Measurements from ENCODE around the gene TCEAL8.
"Not testable (repeated sequence)": the region's sequence is repeated elsewhere in the genome, so short reads cannot be mapped to it uniquely, and the experiment has no call there.

The TCEAL8 gene

GRCh38 chrX:103250977-103251376, 4.0 kb downstream of the TCEAL8 start:
- Histone ChIP-seq H3K9ac (ENCODE audit: low read length) (no peak overlapping the region), H3K27ac (ENCODE audit: low read depth, low read length) (no peak overlapping the region), H3K36me3 (ENCODE audit: control insufficient read depth, insufficient read depth, low read length) (no peaks in the 10 kb centered on the region), H3K4me1 (ENCODE audit: control insufficient read depth, low read depth, low read length) (no peaks in the 10 kb centered on the region), H3K27me3 (ENCODE audit: insufficient read depth, low read length, poor library complexity) (no peaks in the 10 kb centered on the region), H4K5ac (ENCODE audit: low read length) (no peak overlapping the region), H3K4me2 (ENCODE audit: low read length) (no peak overlapping the region), H3K79me1 (ENCODE audit: low read length) (no peaks in the 10 kb centered on the region), H3K56ac (ENCODE audit: low read length) (peak overlapping the region; percentile 34), H3K18ac (ENCODE audit: low read length) (no peak overlapping the region), H3K23ac (ENCODE audit: low read length) (no peak overlapping the region), H4K8ac (ENCODE audit: low read depth, low read length) (no peak overlapping the region), H2BK120ac (ENCODE audit: low read depth, low read length) (no peak overlapping the region), H3K4ac (ENCODE audit: low read depth, low read length) (no peak overlapping the region), H3K4me3 (ENCODE audit: low read length) (no peak overlapping the region), H3K79me2 (ENCODE audit: control insufficient read depth, insufficient read depth, low read length) (peaks cover 5% of the 10 kb centered on the region), H2BK5ac (ENCODE audit: low read length) (no peak overlapping the region), H2BK15ac (replicated peaks; ENCODE audit: low read depth) (no peak overlapping the region), H2AK5ac (ENCODE audit: low read length) (no peak overlapping the region)
- WGBS (ENCODE audit: extremely low coverage, insufficient coverage, low lambda C conversion rate) = no CpG with 5 or more reads among the region's 5 CpGs
- DNase-seq = peak; percentile 83

GRCh38 chrX:103249805-103250204, 5.2 kb downstream of the TCEAL8 start:
- no peaks in the 10 kb centered on the region for H3K79me1 ChIP-seq (ENCODE audit: low read length)

GRCh38 chrX:103248553-103248952, 6.4 kb downstream of the TCEAL8 start:
- Histone ChIP-seq H4K5ac (ENCODE audit: low read length) (no peak overlapping the region), H3K4ac (ENCODE audit: low read depth, low read length) (no peak overlapping the region), H3K9ac (ENCODE audit: low read length) (no peak overlapping the region), H3K36me3 (ENCODE audit: control insufficient read depth, insufficient read depth, low read length) (no peaks in the 10 kb centered on the region), H3K27ac (ENCODE audit: low read depth, low read length) (no peak overlapping the region), H2BK15ac (replicated peaks; ENCODE audit: low read depth) (no peak overlapping the region), H2BK5ac (ENCODE audit: low read length) (no peak overlapping the region), H4K8ac (ENCODE audit: low read depth, low read length) (no peak overlapping the region), H3K27me3 (ENCODE audit: insufficient read depth, low read length, poor library complexity) (no peaks in the 10 kb centered on the region), H3K4me3 (ENCODE audit: low read length) (no peak overlapping the region), H3K23ac (ENCODE audit: low read length) (no peak overlapping the region), H3K79me2 (ENCODE audit: control insufficient read depth, insufficient read depth, low read length) (peaks cover 5% of the 10 kb centered on the region), H3K56ac (ENCODE audit: low read length) (no peak overlapping the region), H3K79me1 (ENCODE audit: low read length) (no peaks in the 10 kb centered on the region), H3K4me2 (ENCODE audit: low read length) (no peak overlapping the region), H3K4me1 (ENCODE audit: control insufficient read depth, low read depth, low read length) (no peaks in the 10 kb centered on the region), H2BK120ac (ENCODE audit: low read depth, low read length) (no peak overlapping the region), H2AK5ac (ENCODE audit: low read length) (no peak overlapping the region), H3K18ac (ENCODE audit: low read length) (no peak overlapping the region)
- no peak for DNase-seq

More at GRCh38 chrX:103249805-103250204, 5.2 kb downstream of the TCEAL8 start:
- Histone ChIP-seq H3K27ac (ENCODE audit: low read depth, low read length) (no peak overlapping the region), H3K23ac (ENCODE audit: low read length) (no peak overlapping the region), H3K79me2 (ENCODE audit: control insufficient read depth, insufficient read depth, low read length) (peaks cover 5% of the 10 kb centered on the region), H3K27me3 (ENCODE audit: insufficient read depth, low read length, poor library complexity) (no peaks in the 10 kb centered on the region), H3K4me1 (ENCODE audit: control insufficient read depth, low read depth, low read length) (no peaks in the 10 kb centered on the region), H3K9ac (ENCODE audit: low read length) (no peak overlapping the region), H4K5ac (ENCODE audit: low read length) (no peak overlapping the region), H2BK120ac (ENCODE audit: low read depth, low read length) (no peak overlapping the region), H3K18ac (ENCODE audit: low read length) (no peak overlapping the region), H3K4me2 (ENCODE audit: low read length) (no peak overlapping the region), H4K8ac (ENCODE audit: low read depth, low read length) (no peak overlapping the region), H3K56ac (ENCODE audit: low read length) (no peak overlapping the region), H2AK5ac (ENCODE audit: low read length) (no peak overlapping the region), H3K36me3 (ENCODE audit: control insufficient read depth, insufficient read depth, low read length) (no peaks in the 10 kb centered on the region), H3K4ac (ENCODE audit: low read depth, low read length) (no peak overlapping the region), H2BK15ac (replicated peaks; ENCODE audit: low read depth) (no peak overlapping the region), H3K4me3 (ENCODE audit: low read length) (no peak overlapping the region), H2BK5ac (ENCODE audit: low read length) (no peak overlapping the region)
- DNase-seq = no peak
- no CpG with 5 or more reads among the region's 1 CpG for WGBS (ENCODE audit: extremely low coverage, insufficient coverage, low lambda C conversion rate)

GRCh38 chrX:103240155-103240554, 14.8 kb downstream of the TCEAL8 start:
- no peaks in the 10 kb centered on the region for H3K79me1 ChIP-seq (ENCODE audit: low read length)
- H3K4me1 ChIP-seq (ENCODE audit: control insufficient read depth, low read depth, low read length) = no peaks in the 10 kb centered on the region
- no peak for DNase-seq
- H3K4me3 ChIP-seq (ENCODE audit: low read length) = no peak overlapping the region
- H3K4ac ChIP-seq (ENCODE audit: low read depth, low read length) = no peak overlapping the region
- no peak overlapping the region for H3K9ac ChIP-seq (ENCODE audit: low read length)
- H3K4me2 ChIP-seq (ENCODE audit: low read length) = no peak overlapping the region
- no peaks in the 10 kb centered on the region for H3K36me3 ChIP-seq (ENCODE audit: control insufficient read depth, insufficient read depth, low read length)
- H3K18ac ChIP-seq (ENCODE audit: low read length) = no peak overlapping the region
- no peak overlapping the region for H3K56ac ChIP-seq (ENCODE audit: low read length)
- no peak overlapping the region for H4K8ac ChIP-seq (ENCODE audit: low read depth, low read length)
- H3K27ac ChIP-seq (ENCODE audit: low read depth, low read length) = no peak overlapping the region
- H3K27me3 ChIP-seq (ENCODE audit: insufficient read depth, low read length, poor library complexity) = no peaks in the 10 kb centered on the region
- H3K79me2 ChIP-seq (ENCODE audit: control insufficient read depth, insufficient read depth, low read length) = no peaks in the 10 kb centered on the region
- no peak overlapping the region for H3K23ac ChIP-seq (ENCODE audit: low read length)
- no peak overlapping the region for H2AK5ac ChIP-seq (ENCODE audit: low read length)
- no peak overlapping the region for H2BK15ac ChIP-seq (replicated peaks; ENCODE audit: low read depth)
- no peak overlapping the region for H2BK120ac ChIP-seq (ENCODE audit: low read depth, low read length)
- H2BK5ac ChIP-seq (ENCODE audit: low read length) = no peak overlapping the region
- H4K5ac ChIP-seq (ENCODE audit: low read length) = no peak overlapping the region

- WGBS (ENCODE audit: extremely low coverage, insufficient coverage, low lambda C conversion rate) = no CpG with 5 or more reads among the region's 1 CpG
- Histone ChIP-seq H3K27me3 (ENCODE audit: insufficient read depth, low read length, poor library complexity) (no peaks in the 10 kb centered on the region), H2BK5ac (ENCODE audit: low read length) (no peak overlapping the region)
Observed at GRCh38 chrX:103236296-103236695, 18.7 kb downstream of the TCEAL8 start.

GRCh38 chrX:103235608-103236007, 19.3 kb downstream of the TCEAL8 start:
- H4K5ac ChIP-seq (ENCODE audit: low read length) = not testable (repeated sequence)

More at GRCh38 chrX:103236296-103236695, 18.7 kb downstream of the TCEAL8 start:
- DNase-seq = no peak
- Histone ChIP-seq H3K4me3 (ENCODE audit: low read length) (no peak overlapping the region), H4K5ac (ENCODE audit: low read length) (no peak overlapping the region), H3K36me3 (ENCODE audit: control insufficient read depth, insufficient read depth, low read length) (no peaks in the 10 kb centered on the region), H3K79me2 (ENCODE audit: control insufficient read depth, insufficient read depth, low read length) (no peaks in the 10 kb centered on the region), H4K8ac (ENCODE audit: low read depth, low read length) (no peak overlapping the region), H3K18ac (ENCODE audit: low read length) (no peak overlapping the region), H2BK120ac (ENCODE audit: low read depth, low read length) (no peak overlapping the region), H3K23ac (ENCODE audit: low read length) (no peak overlapping the region), H3K4me1 (ENCODE audit: control insufficient read depth, low read depth, low read length) (no peaks in the 10 kb centered on the region), H2AK5ac (ENCODE audit: low read length) (no peak overlapping the region), H3K56ac (ENCODE audit: low read length) (no peak overlapping the region), H3K9ac (ENCODE audit: low read length) (no peak overlapping the region), H2BK15ac (replicated peaks; ENCODE audit: low read depth) (no peak overlapping the region), H3K4me2 (ENCODE audit: low read length) (no peak overlapping the region), H3K27ac (ENCODE audit: low read depth, low read length) (no peak overlapping the region), H3K79me1 (ENCODE audit: low read length) (no peaks in the 10 kb centered on the region), H3K4ac (ENCODE audit: low read depth, low read length) (no peak overlapping the region)

More at GRCh38 chrX:103235608-103236007, 19.3 kb downstream of the TCEAL8 start:
- not testable (repeated sequence) for H3K4me3 ChIP-seq (ENCODE audit: low read length); H3K79me1 ChIP-seq (ENCODE audit: low read length); H3K36me3 ChIP-seq (ENCODE audit: control insufficient read depth, insufficient read depth, low read length); H4K8ac ChIP-seq (ENCODE audit: low read depth, low read length); H2AK5ac ChIP-seq (ENCODE audit: low read length); H2BK120ac ChIP-seq (ENCODE audit: low read depth, low read length); H3K23ac ChIP-seq (ENCODE audit: low read length); H3K56ac ChIP-seq (ENCODE audit: low read length); H3K27me3 ChIP-seq (ENCODE audit: insufficient read depth, low read length, poor library complexity); H3K4me1 ChIP-seq (ENCODE audit: control insufficient read depth, low read depth, low read length); H3K4me2 ChIP-seq (ENCODE audit: low read length); H3K27ac ChIP-seq (ENCODE audit: low read depth, low read length); H3K4ac ChIP-seq (ENCODE audit: low read depth, low read length); H3K9ac ChIP-seq (ENCODE audit: low read length); H3K18ac ChIP-seq (ENCODE audit: low read length); H2BK15ac ChIP-seq (replicated peaks; ENCODE audit: low read depth); H2BK5ac ChIP-seq (ENCODE audit: low read length); H3K79me2 ChIP-seq (ENCODE audit: control insufficient read depth, insufficient read depth, low read length)
- peak; percentile 62 for DNase-seq
- WGBS (ENCODE audit: extremely low coverage, insufficient coverage, low lambda C conversion rate) = no CpG with 5 or more reads among the region's 2 CpGs
